H1 (cell line): Measurements from ENCODE around the gene CCDC33. TPM values are rescaled to one million over a fixed set of nuclear protein-coding genes. Genes with fewer than 3 reads are reported as not detected.
"Not testable (repeated sequence)": the region's sequence is repeated elsewhere in the genome, so short reads cannot be mapped to it uniquely, and the experiment has no call there.

Experiments used
- CTCF ChIA-PET: fragments of 300-600 bp; sonication (Branson Sonifier 250); formaldehyde crosslinking; loops from one replicate; lab custom pipeline; 2021; ENCODE audit not compliant: partially characterized antibody; lab: Charles Lee
- POLR2A ChIA-PET: fragments of 300-600 bp; sonication (Branson Sonifier 250); formaldehyde crosslinking; loops from one replicate; lab custom pipeline; 2021; ENCODE audit warnings: inconsistent platforms; ENCODE audit not compliant: partially characterized antibody; lab: Charles Lee
- DNase-seq, 2 experiments: peaks; one replicate each; pipeline versions ENCODE4 v3.0.0 to v3.0.0-alpha.2; 2010 to 2022; ENCODE audit warnings: low spot score in 2 of 2, low read depth in 1 of 2, mixed read lengths in 1 of 2
- FAIRE-seq: peaks from 2 replicates; lab custom pipeline; 2011; peaks lifted over from hg19 to GRCh38; lab: Jason Lieb, UNC
- H2AFZ ChIP-seq: 2 replicates; pipeline ENCODE4 v1.8.1; 2012; ENCODE audit warnings: low read length, inconsistent platforms
- H2AK5ac ChIP-seq: 2 replicates; pipeline ENCODE4 v1.6.1; 2013; ENCODE audit warnings: low read depth, low read length
- H2BK120ac ChIP-seq: replicated peaks from 2 replicates; pipeline ENCODE3; 2013; ENCODE audit warnings: low read depth, low read length, inconsistent platforms
- H2BK12ac ChIP-seq: 2 replicates; pipeline ENCODE4 v1.6.1; 2013; ENCODE audit warnings: low read depth, low read length
- H2BK15ac ChIP-seq: 2 replicates; pipeline ENCODE4 v1.6.1; 2013; ENCODE audit warnings: low read length
- H2BK20ac ChIP-seq: 2 replicates; pipeline ENCODE4 v1.6.1; 2013; ENCODE audit warnings: low read length
- H2BK5ac ChIP-seq: 2 replicates; pipeline ENCODE4 v1.6.1; 2013; ENCODE audit warnings: low read depth, low read length
- H3K14ac ChIP-seq: 2 replicates; pipeline ENCODE4 v1.6.1; 2013; ENCODE audit warnings: inconsistent platforms; ENCODE audit not compliant: insufficient read length
- H3K18ac ChIP-seq: 2 replicates; pipeline ENCODE4 v1.6.1; 2013; ENCODE audit warnings: low read length; ENCODE audit errors: extremely low read depth
- H3K23ac ChIP-seq: 2 replicates; pipeline ENCODE4 v1.6.1; 2013; ENCODE audit warnings: inconsistent platforms; ENCODE audit not compliant: insufficient read length
- H3K23me2 ChIP-seq: 2 replicates; pipeline ENCODE4 v1.6.1; 2013; ENCODE audit warnings: low read depth, low read length
- H3K27ac ChIP-seq: 2 replicates; pipeline ENCODE4 v1.6.1; 2011; ENCODE audit warnings: low read depth, low read length, inconsistent platforms
- H3K27me3 ChIP-seq, 4 experiments: replicated peaks in 1 of 4; 1 replicate in 1 of 4; 2 replicates in 3 of 4; pipeline versions ENCODE4 v1.6.1 to v1.8.1; 2011 to 2013; ENCODE audit warnings: low read length in 3 of 4, mild to moderate bottlenecking in 3 of 4, inconsistent platforms in 2 of 4, mixed read lengths in 2 of 4, moderate library complexity in 1 of 4; ENCODE audit not compliant: control insufficient read depth in 3 of 4, insufficient read depth in 3 of 4; ENCODE audit errors: extremely low read depth in 1 of 4
- H3K36me3 ChIP-seq, 4 experiments: 2 replicates each; pipeline versions ENCODE4 v1.6.1 to v1.8.1; 2011 to 2013; ENCODE audit warnings: mild to moderate bottlenecking in 4 of 4, low read length in 3 of 4, moderate library complexity in 2 of 4, control low read depth in 1 of 4, inconsistent platforms in 1 of 4; ENCODE audit not compliant: insufficient read depth in 4 of 4, control insufficient read depth in 2 of 4
- H3K4ac ChIP-seq: replicated peaks from 2 replicates; pipeline ENCODE3; 2013; ENCODE audit warnings: low read length, low read depth, mixed read lengths, inconsistent platforms; ENCODE audit not compliant: insufficient read length
- H3K4me1 ChIP-seq, 4 experiments: replicated peaks in 1 of 4; 1 replicate in 1 of 4; 2 replicates in 3 of 4; pipeline versions ENCODE4 v1.6.1 to v1.8.1; 2011 to 2013; ENCODE audit warnings: low read length in 3 of 4, inconsistent platforms in 2 of 4, mixed read lengths in 1 of 4; ENCODE audit not compliant: insufficient read depth in 4 of 4, control insufficient read depth in 3 of 4
- H3K4me2 ChIP-seq, 2 experiments: 2 replicates each; pipeline versions ENCODE4 v1.6.1 to v1.8.1; 2011 to 2013; ENCODE audit warnings: low read depth in 2 of 2, low read length in 2 of 2, control low read depth in 1 of 2, inconsistent platforms in 1 of 2, mild to moderate bottlenecking in 1 of 2; ENCODE audit not compliant: insufficient read depth in 1 of 2
- H3K4me3 ChIP-seq, 4 experiments: fragments of 200-600, 300-600 bp in 1 of 4; sonication (generic), shearing (Covaris generic), sonication (Bioruptor Twin) in 1 of 4; 2 replicates each; pipeline versions ENCODE4 v1.5.1 to v1.8.1; 2011 to 2016; ENCODE audit warnings: low read length in 4 of 4, low read depth in 3 of 4, control low read depth in 2 of 4, inconsistent platforms in 2 of 4, mild to moderate bottlenecking in 2 of 4, mixed read lengths in 1 of 4, moderate library complexity in 1 of 4; ENCODE audit not compliant: insufficient read depth in 2 of 4; ENCODE audit errors: extremely low read depth in 1 of 4
- H3K56ac ChIP-seq: replicated peaks from 2 replicates; pipeline ENCODE3; 2013; ENCODE audit warnings: low read depth, mild to moderate bottlenecking, mixed read lengths, low read length, inconsistent platforms; ENCODE audit not compliant: insufficient read length
- H3K79me1 ChIP-seq: 2 replicates; pipeline ENCODE4 v1.6.1; 2013; ENCODE audit warnings: low read depth, low read length, control low read depth
- H3K79me2 ChIP-seq, 2 experiments: 2 replicates each; pipeline versions ENCODE4 v1.6.1 to v1.8.1; 2012 to 2013; ENCODE audit warnings: low read length in 2 of 2, mild to moderate bottlenecking in 2 of 2, inconsistent platforms in 1 of 2; ENCODE audit not compliant: insufficient read depth in 2 of 2, control insufficient read depth in 1 of 2
- H3K9ac ChIP-seq, 4 experiments: replicated peaks in 1 of 4; 1 replicate in 1 of 4; 2 replicates in 3 of 4; pipeline versions ENCODE4 v1.6.1 to v1.8.1; 2011 to 2013; ENCODE audit warnings: low read depth in 3 of 4, low read length in 3 of 4, control low read depth in 2 of 4, mild to moderate bottlenecking in 2 of 4, moderate library complexity in 2 of 4, inconsistent platforms in 1 of 4; ENCODE audit errors: extremely low read depth in 1 of 4
- H3K9me3 ChIP-seq, 2 experiments: 2 replicates each; pipeline versions ENCODE4 v1.6.1 to v1.8.1; 2012 to 2013; ENCODE audit warnings: mild to moderate bottlenecking in 2 of 2, moderate library complexity in 2 of 2, control low read depth in 1 of 2, inconsistent platforms in 1 of 2, low read depth in 1 of 2, low read length in 1 of 2, mixed read lengths in 1 of 2; ENCODE audit not compliant: insufficient read depth in 2 of 2
- H4K20me1 ChIP-seq, 2 experiments: replicated peaks in 1 of 2; 2 replicates each; pipeline versions ENCODE3 to v1.8.1; 2011 to 2013; ENCODE audit warnings: inconsistent platforms in 2 of 2, low read length in 2 of 2, mild to moderate bottlenecking in 1 of 2; ENCODE audit not compliant: insufficient read depth in 2 of 2, control insufficient read depth in 1 of 2
- H4K5ac ChIP-seq: 2 replicates; pipeline ENCODE4 v1.6.1; 2013; ENCODE audit warnings: low read length, low read depth, mixed read lengths, inconsistent platforms; ENCODE audit not compliant: insufficient read length
- H4K8ac ChIP-seq: 2 replicates; pipeline ENCODE4 v1.8.0; 2013; ENCODE audit warnings: mild to moderate bottlenecking, moderate library complexity, low read length, inconsistent platforms; ENCODE audit not compliant: insufficient read depth; ENCODE audit errors: extremely low read depth
- H4K91ac ChIP-seq: replicated peaks from 2 replicates; pipeline ENCODE3; 2013; ENCODE audit warnings: low read length, mixed read lengths, inconsistent platforms; ENCODE audit not compliant: insufficient read length
- WGBS, 2 experiments: shearing (Covaris generic) in 1 of 2; methylation state at CpG; one replicate each; pipeline versions ENCODE4 v1.1.6 to v1.1.7; 2013 to 2015; ENCODE audit warnings: low lambda C conversion rate in 2 of 2, mixed read lengths in 2 of 2, inconsistent platforms in 1 of 2, low coverage in 1 of 2, missing lambda C conversion rate in 1 of 2; ENCODE audit not compliant: insufficient replicate concordance in 2 of 2, insufficient coverage in 1 of 2, insufficient read length in 1 of 2; ENCODE audit errors: extremely low coverage in 1 of 2, missing lambda C conversion rate in 1 of 2; 5-methylcytosine and 5-hydroxymethylcytosine counted together
- polyA plus RNA-seq, 7 experiments: library from polyadenylated mRNA; depleted of rRNA in 3 of 7; stranded (reverse) in 5 of 7; unstranded in 2 of 7; fragments of >200 nt in 5 of 7; fragments of 200-250 nt in 2 of 7; gene quantifications; 1 replicate in 5 of 7; 2 replicates in 1 of 7; 4 replicates in 1 of 7; pipeline versions ENCODE4 v1.2.1 to v1.2.3, GENCODE V29; 2011 to 2013; ENCODE audit warnings: missing spikeins in 2 of 7, mixed read lengths in 2 of 7
- total RNA-seq: library from RNA; stranded (reverse); fragmentation: NEBNext Ultra II Directional; extraction: Animal tissue kit (Norgen Biotek cat#: 25700); gene quantifications from 2 replicates; pipeline ENCODE4 v1.2.1, GENCODE V29; 2021

CCDC33 gene
- total and polyA plus RNA-seq, 2 of the 8 experiments (the other 6 are each of a cell fraction or from before 2014, with no cell fraction given), result 2.0 to 2.7 TPM

- H3K79me1 ChIP-seq, H3K79me2 ChIP-seq, H3K27ac ChIP-seq, H3K14ac ChIP-seq, H3K27me3 ChIP-seq, H3K9ac ChIP-seq, H3K4ac ChIP-seq, H2BK15ac ChIP-seq, H2AFZ ChIP-seq, H3K36me3 ChIP-seq, H2BK12ac ChIP-seq, H2BK120ac ChIP-seq, H4K91ac ChIP-seq, H4K8ac ChIP-seq, H3K9me3 ChIP-seq, CTCF ChIA-PET, H3K23me2 ChIP-seq, H4K20me1 ChIP-seq, H3K56ac ChIP-seq, H2BK20ac ChIP-seq, H3K4me3 ChIP-seq, H3K23ac ChIP-seq, DNase-seq, FAIRE-seq, H2BK5ac ChIP-seq, H2AK5ac ChIP-seq, H3K4me2 ChIP-seq, H3K18ac ChIP-seq, POLR2A ChIA-PET, H4K5ac ChIP-seq: not testable (repeated sequence)
- peaks cover 3 to 22% (median 4%) of the 10 kb centered on the region in 4 experiments for H3K4me1 ChIP-seq
- WGBS, 2 experiments, result 90% methylated on average over 2 of the region's 2 CpGs; no CpG with 5 or more reads in 1 of the 2 experiments
These were observed 117.9 kb downstream of the CCDC33 start for GRCh38 chr15:74353992-74354391.

DNA sequence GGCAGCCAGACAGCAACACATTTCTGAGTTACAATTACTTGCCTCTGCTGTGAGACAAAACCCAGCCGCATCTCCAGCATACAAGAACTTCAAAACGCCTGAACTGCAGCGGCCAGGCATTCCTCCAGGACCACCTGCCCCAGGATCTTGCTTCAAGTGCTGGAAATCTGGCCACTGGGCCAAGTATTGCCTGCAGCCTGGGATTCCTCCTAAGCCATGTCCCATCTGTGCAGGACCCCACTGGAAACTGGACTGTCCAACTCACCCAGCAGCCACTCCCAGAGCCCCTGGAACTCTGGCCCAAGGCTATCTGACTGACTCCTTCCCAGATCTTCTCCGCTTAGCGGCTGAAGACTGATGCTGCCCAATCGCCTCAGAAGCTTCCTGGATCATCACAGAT, 119.9 kb downstream of the CCDC33 start:
- H3K79me2 ChIP-seq, H3K27ac ChIP-seq, H2BK15ac ChIP-seq, H3K23ac ChIP-seq, H3K18ac ChIP-seq, H4K5ac ChIP-seq, H3K14ac ChIP-seq, H3K4me3 ChIP-seq, H2BK5ac ChIP-seq, H2AFZ ChIP-seq, H2AK5ac ChIP-seq, FAIRE-seq, H2BK20ac ChIP-seq, H2BK120ac ChIP-seq, H3K56ac ChIP-seq, H3K9me3 ChIP-seq, H3K4ac ChIP-seq, H2BK12ac ChIP-seq, H4K20me1 ChIP-seq, H3K4me2 ChIP-seq, POLR2A ChIA-PET, H4K91ac ChIP-seq, H4K8ac ChIP-seq, H3K79me1 ChIP-seq, H3K9ac ChIP-seq, DNase-seq, H3K36me3 ChIP-seq, H3K27me3 ChIP-seq, H3K23me2 ChIP-seq: not testable (repeated sequence)
- WGBS, 2 experiments, result 91% methylated on average over 6 of the region's 6 CpGs; no CpG with 5 or more reads in 1 of the 2 experiments
- CTCF ChIA-PET, result interaction anchor here (0.9 kb wide), 1 partner anchor 307 kb away, joined by 3 read pairs; no protein-coding TSS in a partner anchor
- H3K4me1 ChIP-seq, result peaks cover 3 to 23% (median 4%) of the 10 kb centered on the region in 4 experiments; a peak in 6 of 7 replicates
